MG63 (cell line): ENCODE results near the gene AMFR. TPM values are rescaled to one million over a fixed set of nuclear protein-coding genes. Genes with fewer than 3 reads are reported as not detected.

Source experiments
- DNase-seq: peaks from one replicate; pipeline ENCODE4 v3.0.0-alpha.2; 2020
- H3K27me3 ChIP-seq: fragments of 250-450 bp; sonication (Bioruptor Pico); 2 replicates; pipeline ENCODE4 v1.5.1; 2020; ENCODE audit warnings: mild to moderate bottlenecking, moderate library complexity
- H3K36me3 ChIP-seq: fragments of 250-450 bp; sonication (Bioruptor Pico); 2 replicates; pipeline ENCODE4 v1.5.1; 2020; ENCODE audit warnings: mild to moderate bottlenecking, moderate library complexity
- H3K4me3 ChIP-seq: fragments of 250-450 bp; sonication (Bioruptor Pico); 2 replicates; pipeline ENCODE4 v1.5.1; 2020; ENCODE audit warnings: mild to moderate bottlenecking, moderate library complexity
- H3K9me3 ChIP-seq: fragments of 250-450 bp; sonication (Bioruptor Pico); 2 replicates; pipeline ENCODE4 v1.5.1; 2020; ENCODE audit warnings: mild to moderate bottlenecking, moderate library complexity
- total RNA-seq: library from RNA; depleted of rRNA; stranded (reverse); fragments of >200 nt; shearing (Covaris generic); gene quantifications from 2 replicates; pipeline ENCODE4 v1.2.3, GENCODE V29; 2014; ENCODE audit warnings: low replicate concordance

The AMFR gene
- total RNA-seq, 1 experiment from 2014 or later: 395 TPM

DNA sequence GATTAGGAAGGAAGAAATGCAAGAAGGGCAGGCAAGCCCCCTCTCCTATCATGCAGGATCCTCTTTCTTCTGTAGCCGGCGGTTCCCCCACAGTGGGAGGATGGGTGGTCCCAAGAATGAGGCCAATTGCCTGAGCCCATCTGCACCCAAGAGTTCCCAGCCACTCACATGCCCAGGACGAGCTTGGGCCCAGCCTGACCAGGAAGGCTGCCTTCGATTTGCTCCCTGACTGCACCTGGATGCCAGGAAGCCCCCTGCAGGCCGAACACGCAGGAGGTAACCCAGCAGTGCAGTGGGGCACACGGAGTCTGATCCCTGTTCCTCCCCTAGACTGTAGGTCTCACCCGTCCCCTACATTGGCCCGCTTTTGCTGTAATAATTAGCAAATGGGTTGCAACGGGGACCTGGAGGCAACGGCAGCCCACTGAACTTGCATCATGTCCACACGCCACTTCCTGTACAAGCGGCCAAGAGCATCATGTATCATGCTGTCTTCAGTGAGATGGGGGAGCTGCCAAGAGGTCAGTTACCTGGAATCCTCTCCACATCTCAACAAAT is 67.5 kb downstream of the AMFR start:
- Histone ChIP-seq H3K9me3 (no peaks in the 10 kb centered on the region), H3K27me3 (no peaks in the 10 kb centered on the region), H3K36me3 (peaks cover 30% of the 10 kb centered on the region), H3K4me3 (no peak overlapping the region)
- DNase-seq: no peak

DNA sequence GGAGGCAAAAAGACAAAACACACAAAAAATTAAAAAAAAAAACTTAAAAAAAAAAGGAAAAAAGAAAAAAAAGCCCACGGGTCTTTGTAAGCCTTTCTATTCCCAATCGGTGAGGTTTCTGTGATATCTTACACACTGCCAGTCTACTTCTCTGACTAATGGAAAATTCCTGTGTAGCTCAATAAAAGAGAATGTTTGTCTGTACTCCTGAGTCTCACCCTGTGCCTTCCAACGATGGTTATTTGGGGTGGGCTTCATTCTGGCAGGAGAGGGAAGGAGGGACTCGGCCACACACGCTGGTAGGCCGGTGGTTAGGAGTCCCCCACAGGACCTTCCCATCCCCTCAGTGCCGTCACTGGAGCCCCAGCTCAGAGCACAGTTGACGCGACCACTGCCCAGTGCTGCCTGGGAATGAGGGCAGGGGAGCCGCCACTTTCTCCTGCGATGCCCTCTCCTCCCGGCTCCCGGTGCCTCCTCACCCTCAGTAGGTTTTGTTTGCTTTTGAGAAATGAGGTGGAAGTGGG is 68.0 kb downstream of the AMFR start:
- no peak for DNase-seq
- no peaks in the 10 kb centered on the region for H3K9me3 ChIP-seq
- H3K27me3 ChIP-seq: no peaks in the 10 kb centered on the region
- peaks cover 24% of the 10 kb centered on the region for H3K36me3 ChIP-seq
- peak overlapping the region; percentile 43 for H3K4me3 ChIP-seq

DNA sequence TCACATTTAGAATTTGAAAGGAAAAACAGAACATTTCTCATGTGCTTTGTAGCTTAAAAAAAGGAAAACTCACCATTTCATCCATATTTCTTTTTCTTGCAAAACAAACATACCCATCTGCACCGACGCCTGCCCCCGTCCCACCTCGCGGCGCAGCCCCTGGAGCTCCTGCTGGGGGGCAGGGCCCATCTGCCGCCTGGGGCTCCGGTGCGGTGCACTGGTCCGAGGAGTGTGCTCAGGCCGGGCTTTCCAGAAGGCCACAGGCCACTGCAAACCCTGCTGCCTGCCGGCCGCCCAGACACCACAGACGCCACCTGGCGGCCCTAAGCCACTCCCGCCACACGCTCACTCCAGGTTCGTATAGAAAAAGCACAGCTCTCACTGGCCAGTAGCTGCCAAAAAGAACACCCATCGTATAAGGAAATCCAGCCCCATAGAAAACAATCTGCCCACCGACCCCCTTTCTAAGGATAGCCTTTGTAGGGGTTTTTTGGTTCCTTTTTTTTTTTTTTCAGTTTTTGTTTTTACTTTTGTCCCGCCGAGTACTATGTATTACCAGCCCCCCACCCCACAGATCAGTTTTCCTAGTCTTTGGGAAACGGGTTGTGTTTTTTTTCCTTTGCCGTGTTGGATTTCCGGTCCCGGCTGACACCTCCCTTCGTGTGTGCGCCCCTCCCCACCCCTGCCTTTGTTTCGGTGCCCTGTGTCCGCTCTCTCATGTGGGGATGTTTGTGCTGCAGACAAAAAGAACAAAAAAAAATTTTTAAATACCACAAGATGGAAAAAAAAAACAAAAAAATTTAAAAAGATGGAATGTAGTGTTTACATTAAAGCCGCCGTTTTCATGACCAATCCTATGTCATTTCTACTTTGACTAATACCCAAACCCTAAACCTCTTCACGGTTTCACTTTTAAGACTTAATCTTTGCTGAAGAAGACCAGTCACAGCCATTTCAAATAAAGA is 68.8 kb downstream of the AMFR start:
- no peaks in the 10 kb centered on the region for H3K27me3 ChIP-seq
- peaks cover 18% of the 10 kb centered on the region for H3K36me3 ChIP-seq
- no peaks in the 10 kb centered on the region for H3K9me3 ChIP-seq
- peak; percentile 96 for DNase-seq
- H3K4me3 ChIP-seq: peak overlapping the region; percentile 43

DNA sequence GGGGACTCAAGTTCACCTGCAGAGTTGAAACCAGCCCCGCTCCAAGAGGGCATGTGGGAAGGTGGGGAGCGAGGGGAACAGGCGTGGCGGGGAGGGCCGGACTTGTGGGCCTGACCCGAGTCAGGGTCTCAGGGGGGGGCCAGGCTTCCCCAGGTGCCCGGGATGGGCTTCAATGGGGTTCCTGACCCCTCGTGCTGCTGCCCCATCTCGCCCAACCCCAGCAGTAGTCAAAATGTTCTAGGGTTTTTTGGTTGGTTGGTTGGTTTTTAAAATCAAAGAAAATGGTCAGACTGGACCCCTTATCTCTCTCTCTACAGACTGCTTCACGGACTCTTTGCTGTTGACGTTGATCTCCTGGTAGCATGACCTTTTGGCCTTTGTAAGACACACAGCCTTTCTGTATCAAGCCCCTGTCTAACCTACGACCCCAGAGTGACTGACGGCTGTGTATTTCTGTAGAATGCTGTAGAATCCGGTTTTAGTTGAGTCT is 69.5 kb downstream of the AMFR start:
- Histone ChIP-seq H3K36me3 (peaks cover 17% of the 10 kb centered on the region), H3K4me3 (peak overlapping the region; percentile 43), H3K27me3 (no peaks in the 10 kb centered on the region), H3K9me3 (no peaks in the 10 kb centered on the region)
- DNase-seq: no peak

DNA sequence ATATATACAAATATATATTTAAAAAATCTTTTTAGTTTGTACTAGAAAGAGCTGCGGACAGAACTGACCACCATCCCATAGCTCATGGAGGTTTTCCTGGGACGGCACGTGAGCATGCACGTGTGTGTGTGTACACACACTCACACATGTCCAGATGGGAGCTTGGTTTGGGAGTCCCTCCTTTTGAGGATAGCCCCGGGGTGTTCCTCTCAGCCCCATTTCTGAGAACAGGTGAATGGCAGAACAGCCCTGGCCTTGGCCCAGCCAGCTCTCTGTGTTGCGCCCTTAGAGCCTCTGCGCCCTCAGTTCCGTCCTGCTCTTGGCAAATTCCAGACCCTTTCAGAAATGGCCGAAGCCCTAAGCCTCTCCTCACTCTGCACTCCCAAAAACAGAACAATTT is 70.1 kb downstream of the AMFR start:
- Histone ChIP-seq H3K27me3 (no peaks in the 10 kb centered on the region), H3K4me3 (no peak overlapping the region), H3K36me3 (peaks cover 11% of the 10 kb centered on the region), H3K9me3 (no peaks in the 10 kb centered on the region)
- DNase-seq: no peak

DNA sequence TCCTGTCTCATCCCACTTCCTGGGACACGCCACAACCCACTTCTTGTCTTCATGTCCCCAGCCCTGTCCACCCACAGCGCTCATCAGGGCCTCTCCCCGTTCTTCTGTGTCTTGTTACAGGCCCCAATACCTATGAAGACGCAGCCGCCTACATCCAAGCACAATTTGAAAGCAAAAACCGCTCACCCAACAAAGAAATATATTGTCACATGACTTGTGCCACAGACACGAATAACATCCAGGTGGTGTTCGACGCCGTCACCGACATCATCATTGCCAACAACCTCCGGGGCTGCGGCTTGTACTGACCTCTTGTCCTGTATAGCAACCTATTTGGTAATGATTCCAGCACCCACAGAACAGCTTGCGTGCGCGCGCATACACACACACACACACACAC is 70.6 kb downstream of the AMFR start:
- H3K4me3 ChIP-seq: no peak overlapping the region
- no peaks in the 10 kb centered on the region for H3K27me3 ChIP-seq
- H3K36me3 ChIP-seq: peaks cover 6% of the 10 kb centered on the region
- no peaks in the 10 kb centered on the region for H3K9me3 ChIP-seq
- no peak for DNase-seq

DNA sequence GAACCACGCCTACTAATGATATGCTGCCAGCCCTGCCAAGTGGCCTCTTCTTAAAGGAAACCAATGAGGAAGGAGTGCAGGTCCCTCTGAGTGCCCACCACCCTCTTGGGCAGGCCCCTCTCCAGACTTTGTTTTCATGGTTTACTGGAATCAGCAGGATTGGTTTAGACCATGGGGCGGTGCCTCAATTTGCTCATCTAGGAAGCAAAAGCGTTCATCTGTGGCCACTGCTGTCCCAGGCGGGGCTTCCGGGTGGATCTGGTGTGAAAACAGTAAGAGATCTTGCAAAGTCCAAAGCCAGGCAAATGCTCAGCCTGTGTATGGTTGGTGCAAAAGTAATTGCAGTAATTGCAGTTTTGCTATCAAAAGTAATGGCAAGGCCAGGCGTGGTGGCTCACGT is 71.3 kb downstream of the AMFR start:
- Histone ChIP-seq H3K4me3 (no peak overlapping the region), H3K27me3 (no peaks in the 10 kb centered on the region), H3K9me3 (no peaks in the 10 kb centered on the region), H3K36me3 (peaks cover 4% of the 10 kb centered on the region; the same call in 1 of the 2 replicates)
- no peak for DNase-seq

DNA sequence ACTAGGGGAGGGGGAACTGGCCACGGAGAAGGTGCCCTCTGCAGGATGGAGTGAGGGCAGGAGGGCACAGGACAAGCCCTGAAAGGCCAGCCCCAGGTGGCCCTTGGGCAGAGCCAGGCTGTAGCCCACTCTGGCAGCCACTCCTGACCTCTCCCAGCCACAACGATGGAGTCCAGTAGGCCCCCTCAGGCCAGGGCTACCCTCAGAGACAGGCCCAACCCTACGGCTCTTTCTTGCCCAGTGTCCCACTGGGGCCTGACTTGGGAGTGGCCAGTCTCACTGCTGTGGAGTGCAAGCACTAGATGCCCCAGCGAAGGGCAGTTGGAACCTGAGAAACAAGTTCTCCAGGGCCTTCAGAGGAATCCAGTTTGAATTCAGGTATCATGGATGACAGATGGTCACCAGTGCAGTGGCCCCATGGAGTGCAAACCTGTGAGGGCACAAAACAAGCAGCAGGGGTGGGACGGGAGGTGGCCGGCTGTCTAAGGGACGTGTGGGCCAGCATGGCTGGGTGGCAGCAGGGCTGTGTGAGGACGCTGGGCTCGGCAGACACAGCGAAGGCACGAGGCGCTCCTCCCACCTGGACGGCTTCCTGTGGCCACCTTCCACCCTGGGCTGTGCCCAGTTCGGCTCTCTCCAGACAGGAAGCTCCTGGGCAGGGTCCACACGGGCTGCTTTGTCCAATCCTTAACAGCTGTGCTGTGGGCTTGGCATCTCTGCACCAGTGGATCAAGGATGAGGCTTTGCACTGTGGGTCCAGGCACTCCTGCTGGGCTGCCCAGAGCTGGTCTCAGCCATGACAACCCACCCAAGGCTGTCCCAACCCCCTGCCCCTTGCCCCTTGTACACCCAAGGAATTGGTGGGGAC is 72.1 kb downstream of the AMFR start:
- no peak for DNase-seq

DNA sequence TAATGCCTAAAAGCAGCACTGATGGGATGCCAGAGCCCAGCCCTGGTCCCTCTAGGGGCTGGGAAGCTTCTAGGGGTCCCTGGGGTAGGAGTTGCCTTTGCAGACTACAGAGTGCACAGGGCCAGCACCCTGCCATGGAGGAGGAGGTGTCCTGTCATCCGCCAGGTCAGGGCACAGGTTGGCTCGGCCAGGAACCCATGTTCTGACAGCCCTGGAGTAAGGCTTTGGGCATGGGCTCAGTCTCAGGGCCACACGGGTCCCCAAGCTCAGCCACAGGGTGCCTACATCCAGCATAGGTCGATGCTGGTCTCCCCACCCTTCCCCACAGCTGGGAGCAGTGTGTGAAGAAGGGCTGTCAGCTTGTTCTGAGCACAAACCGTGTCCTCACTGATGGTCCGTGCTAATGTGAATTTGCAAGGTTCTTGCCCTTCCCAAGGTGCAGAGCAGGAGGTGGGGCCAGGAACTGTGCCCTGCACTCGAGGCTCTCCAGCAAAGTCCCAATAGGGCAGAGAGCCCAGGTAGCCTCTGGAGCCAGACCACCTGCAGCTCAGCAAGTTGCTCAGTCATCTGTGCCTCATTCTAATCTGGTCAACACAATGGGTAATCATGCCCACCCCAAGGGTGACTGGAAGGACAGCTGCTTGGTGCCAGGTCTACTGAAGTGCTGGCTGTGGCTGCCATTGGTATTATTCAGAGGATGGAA is 72.8 kb downstream of the AMFR start:
- DNase-seq: no peak
- Histone ChIP-seq H3K27me3 (no peaks in the 10 kb centered on the region), H3K36me3 (no peaks in the 10 kb centered on the region), H3K9me3 (no peaks in the 10 kb centered on the region), H3K4me3 (no peak overlapping the region)

More for the DNA sequence above, 72.1 kb downstream of the AMFR start:
- Histone ChIP-seq H3K27me3 (no peaks in the 10 kb centered on the region), H3K9me3 (no peaks in the 10 kb centered on the region), H3K36me3 (peaks cover 1% of the 10 kb centered on the region; the same call in 1 of the 2 replicates), H3K4me3 (no peak overlapping the region)

DNA sequence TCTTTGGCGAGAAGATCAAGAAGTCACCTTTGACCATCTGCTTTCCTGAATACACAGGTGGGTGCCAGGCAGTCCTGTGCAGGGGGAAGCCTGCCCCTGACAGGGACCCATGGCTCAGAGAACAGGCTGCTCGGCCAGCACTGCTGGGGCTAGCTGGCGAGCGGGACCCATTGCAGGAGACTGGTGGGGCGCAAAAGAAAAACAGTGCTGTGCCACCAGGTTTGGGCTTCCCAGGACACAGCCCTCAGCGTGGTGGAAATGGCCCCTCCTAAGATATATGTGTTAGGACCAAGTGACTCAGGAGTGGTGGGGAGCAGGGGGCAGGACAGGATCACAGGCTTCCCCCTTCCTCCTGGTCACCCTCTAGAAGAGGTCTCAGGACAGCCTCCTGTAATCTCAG is 73.9 kb downstream of the AMFR start:
- no peaks in the 10 kb centered on the region for H3K9me3 ChIP-seq
- H3K27me3 ChIP-seq: no peaks in the 10 kb centered on the region
- DNase-seq: no peak
- no peaks in the 10 kb centered on the region for H3K36me3 ChIP-seq
- H3K4me3 ChIP-seq: no peak overlapping the region

DNA sequence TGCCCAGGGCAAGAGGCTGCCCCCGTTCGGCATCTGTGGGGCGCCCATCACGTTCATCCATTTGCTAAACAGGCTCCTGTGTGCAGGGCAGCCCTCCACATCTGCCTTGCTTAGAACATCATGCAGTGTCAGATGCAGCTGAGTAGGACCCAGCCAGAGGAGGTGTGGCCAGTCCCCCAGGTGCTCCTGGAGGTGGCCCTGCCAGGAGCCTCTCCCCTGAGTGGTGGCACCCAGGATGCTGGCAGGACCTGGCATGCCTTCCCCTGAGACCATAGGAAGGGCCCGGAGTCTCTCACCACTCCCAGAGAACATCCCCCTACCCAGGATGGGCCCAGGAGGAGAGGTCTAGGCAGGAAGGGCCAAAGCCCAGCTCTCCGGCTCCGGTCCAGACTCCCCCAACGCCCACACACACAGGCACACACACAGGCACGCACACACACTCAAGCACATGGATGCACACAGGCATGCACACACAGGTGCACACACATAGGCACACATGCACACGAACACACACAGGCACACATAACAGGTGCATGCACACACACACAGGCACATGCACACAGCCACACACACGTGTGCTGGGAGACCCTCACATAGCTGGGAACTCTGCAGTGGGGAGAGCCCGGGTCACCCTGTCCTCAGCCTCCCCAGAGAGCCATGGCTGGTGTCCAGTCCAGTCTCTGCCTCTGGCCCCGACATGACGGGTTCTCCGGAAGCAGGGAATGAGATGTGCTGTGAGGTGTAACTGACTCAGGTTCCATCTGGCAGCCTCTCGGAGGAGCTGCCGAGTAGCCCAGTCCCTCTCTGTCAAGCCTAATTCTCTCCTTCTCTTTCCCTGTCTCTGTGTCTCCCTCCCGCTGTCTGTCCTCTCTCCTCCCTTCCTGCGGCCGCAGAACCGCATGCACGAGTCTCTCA is 74.6 kb downstream of the AMFR start:
- no peak overlapping the region for H3K4me3 ChIP-seq
- no peaks in the 10 kb centered on the region for H3K9me3 ChIP-seq
- H3K36me3 ChIP-seq: no peaks in the 10 kb centered on the region
- no peaks in the 10 kb centered on the region for H3K27me3 ChIP-seq
- DNase-seq: no peak

DNA sequence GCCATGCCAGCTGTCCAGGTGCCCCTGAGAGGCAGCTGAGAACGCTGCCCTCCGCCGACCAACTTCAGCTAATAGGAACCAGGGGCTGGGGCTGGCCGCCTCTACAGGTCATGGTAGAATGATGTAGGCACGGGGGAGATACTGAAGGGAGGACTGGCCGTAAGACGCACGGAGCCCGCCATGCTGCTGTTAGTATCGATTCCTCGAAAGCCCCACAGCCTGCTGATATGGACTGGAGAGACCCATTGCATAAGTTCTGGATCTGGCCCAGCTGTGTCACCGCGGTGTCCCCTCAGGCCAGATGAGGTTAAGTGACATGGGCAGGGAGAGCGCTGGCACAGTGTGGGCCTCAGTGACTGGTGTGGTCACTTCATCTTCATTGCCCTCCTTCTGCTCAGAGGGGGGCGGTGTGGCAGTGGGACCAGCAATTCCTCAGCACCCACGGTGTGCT is 75.6 kb downstream of the AMFR start:
- no peaks in the 10 kb centered on the region for H3K27me3 ChIP-seq
- no peaks in the 10 kb centered on the region for H3K36me3 ChIP-seq
- H3K9me3 ChIP-seq: no peaks in the 10 kb centered on the region
- no peak overlapping the region for H3K4me3 ChIP-seq
- no peak for DNase-seq

DNA sequence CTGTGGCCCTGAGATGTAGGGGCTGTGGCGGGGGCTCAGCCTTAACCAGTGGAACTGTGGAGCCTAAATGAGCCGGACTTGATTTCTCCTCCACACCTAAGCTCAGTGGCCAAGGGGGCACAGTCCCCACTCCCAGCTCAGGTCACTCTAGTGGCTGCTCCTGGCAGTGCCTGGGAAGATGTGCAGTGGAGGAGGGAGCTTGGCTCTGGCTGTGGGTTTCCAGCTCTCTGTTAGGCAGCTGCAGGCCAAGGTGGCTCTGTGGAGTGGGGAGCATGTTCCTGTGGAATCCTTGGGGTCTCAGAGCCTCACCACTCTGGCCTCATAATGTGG is 76.3 kb downstream of the AMFR start:
- H3K9me3 ChIP-seq: no peaks in the 10 kb centered on the region
- no peaks in the 10 kb centered on the region for H3K27me3 ChIP-seq
- DNase-seq: no peak
- no peaks in the 10 kb centered on the region for H3K36me3 ChIP-seq
- H3K4me3 ChIP-seq: no peak overlapping the region

DNA sequence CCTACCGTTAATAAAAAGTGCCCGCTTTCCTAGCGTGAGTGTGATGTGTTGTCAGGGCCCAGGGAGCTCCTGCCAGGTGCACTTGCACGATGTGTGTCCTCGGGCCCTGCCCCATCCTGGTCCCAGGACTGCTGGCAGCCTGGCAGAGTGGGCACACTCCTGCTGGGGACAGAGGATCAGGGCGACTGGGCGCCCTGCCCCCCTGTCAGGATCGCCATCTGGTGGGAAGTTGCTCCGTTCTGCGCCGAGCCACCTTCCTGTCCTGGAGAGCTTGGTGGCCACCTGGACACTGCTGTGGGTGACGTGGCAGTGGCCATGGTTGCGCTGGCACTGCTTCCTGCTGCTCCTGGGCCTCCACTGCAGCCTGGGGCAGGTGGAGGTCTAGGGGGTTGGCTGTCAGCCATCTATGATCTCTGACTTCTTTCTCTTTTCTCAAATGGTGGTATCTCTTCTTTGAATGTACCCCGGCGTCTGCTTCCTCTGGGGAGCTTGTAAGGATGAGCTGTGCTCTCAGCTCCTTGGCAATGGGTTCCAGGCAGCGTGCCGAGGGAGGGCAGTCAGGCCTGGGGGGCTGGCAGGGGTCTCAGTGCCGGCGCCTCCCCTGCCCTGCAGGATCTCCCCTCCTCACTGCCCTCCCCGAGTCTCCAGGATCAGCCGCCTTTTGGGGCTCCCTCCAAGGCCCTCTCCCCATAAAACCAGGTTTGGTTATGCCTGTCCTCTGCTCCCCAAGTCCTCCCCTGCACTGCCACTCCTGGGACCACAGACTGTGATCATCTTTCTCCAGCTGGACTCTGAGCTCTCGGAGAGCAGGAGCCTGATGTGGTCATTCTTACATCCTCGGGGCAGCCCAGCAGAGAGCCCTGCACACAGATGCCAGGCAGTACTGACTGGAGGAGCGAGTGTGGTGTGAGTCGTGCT is 76.9 kb downstream of the AMFR start:
- Histone ChIP-seq H3K36me3 (no peaks in the 10 kb centered on the region), H3K4me3 (no peak overlapping the region), H3K9me3 (no peaks in the 10 kb centered on the region), H3K27me3 (no peaks in the 10 kb centered on the region)
- DNase-seq: peak; percentile 38
